H9 (cell line): ENCODE measurements around the gene ZNF133. TPM values are rescaled to one million over a fixed set of nuclear protein-coding genes. Genes with fewer than 3 reads are reported as not detected.

Experiments used
- DNase-seq: peaks from one replicate; pipeline ENCODE4 v3.0.0-alpha.2; 2017
- H2AFZ ChIP-seq: one replicate; pipeline ENCODE4 v1.6.1; 2013; ENCODE audit warnings: mild to moderate bottlenecking, low read length, control low read depth, moderate library complexity
- H2AK5ac ChIP-seq: 2 replicates; pipeline ENCODE4 v1.6.1; 2013; ENCODE audit warnings: low read length, control low read depth, mixed read lengths; ENCODE audit not compliant: insufficient read length
- H2BK120ac ChIP-seq: one replicate; pipeline ENCODE4 v1.6.1; 2013; ENCODE audit warnings: low read depth, mild to moderate bottlenecking, low read length, control low read depth, inconsistent platforms; ENCODE audit not compliant: poor library complexity, severe bottlenecking
- H2BK12ac ChIP-seq: 2 replicates; pipeline ENCODE4 v1.6.1; 2013; ENCODE audit warnings: low read length, control low read depth, mixed read lengths, low read depth; ENCODE audit not compliant: insufficient read length
- H2BK15ac ChIP-seq: 2 replicates; pipeline ENCODE4 v1.6.1; 2013; ENCODE audit warnings: low read depth, low read length, control low read depth
- H2BK20ac ChIP-seq: one replicate; pipeline ENCODE4 v1.6.1; 2013; ENCODE audit warnings: low read depth, mild to moderate bottlenecking, low read length, control low read depth, inconsistent platforms; ENCODE audit not compliant: poor library complexity, severe bottlenecking
- H2BK5ac ChIP-seq: 2 replicates; pipeline ENCODE4 v1.6.1; 2013; ENCODE audit warnings: low read length, control low read depth, mixed read lengths; ENCODE audit not compliant: insufficient read length
- H3K14ac ChIP-seq: 2 replicates; pipeline ENCODE4 v1.6.1; 2013; ENCODE audit warnings: low read length, control low read depth; ENCODE audit not compliant: insufficient read depth
- H3K18ac ChIP-seq: 2 replicates; pipeline ENCODE4 v1.6.1; 2013; ENCODE audit warnings: low read depth, mild to moderate bottlenecking, mixed read lengths, low read length, control low read depth; ENCODE audit not compliant: insufficient read length
- H3K23ac ChIP-seq: 2 replicates; pipeline ENCODE4 v1.6.1; 2013; ENCODE audit warnings: low read length, control low read depth, mixed read lengths, low read depth; ENCODE audit not compliant: insufficient read length
- H3K23me2 ChIP-seq: 2 replicates; pipeline ENCODE4 v1.6.1; 2013; ENCODE audit warnings: low read depth, mild to moderate bottlenecking, mixed read lengths, low read length, control low read depth; ENCODE audit not compliant: insufficient read length, poor library complexity, severe bottlenecking
- H3K27ac ChIP-seq: 2 replicates; pipeline ENCODE4 v1.5.1; 2013; ENCODE audit warnings: low read length, control low read depth, mixed read lengths, low read depth; ENCODE audit not compliant: insufficient read length
- H3K27me3 ChIP-seq: 2 replicates; pipeline ENCODE4 v1.6.1; 2013; ENCODE audit warnings: low read length, control low read depth, inconsistent platforms; ENCODE audit not compliant: insufficient read depth
- H3K4ac ChIP-seq: 2 replicates; pipeline ENCODE4 v1.6.1; 2013; ENCODE audit warnings: low read depth, mild to moderate bottlenecking, control low read depth, inconsistent platforms, low read length, moderate library complexity
- H3K4me1 ChIP-seq: 2 replicates; pipeline ENCODE4 v1.6.1; 2013; ENCODE audit warnings: low read length, control low read depth, inconsistent platforms; ENCODE audit not compliant: insufficient read depth
- H3K4me2 ChIP-seq: 2 replicates; pipeline ENCODE4 v1.6.1; 2013; ENCODE audit warnings: low read length, control low read depth, mixed read lengths; ENCODE audit not compliant: insufficient read length, insufficient read depth
- H3K56ac ChIP-seq: 2 replicates; pipeline ENCODE4 v1.6.1; 2013; ENCODE audit warnings: low read depth, mild to moderate bottlenecking, mixed read lengths, low read length, control low read depth; ENCODE audit not compliant: insufficient read length
- H3K79me1 ChIP-seq: 2 replicates; pipeline ENCODE4 v1.6.1; 2013; ENCODE audit warnings: low read depth, mild to moderate bottlenecking, moderate library complexity, low read length, control low read depth, inconsistent platforms; ENCODE audit not compliant: insufficient read depth, poor library complexity, severe bottlenecking
- H3K79me2 ChIP-seq: 2 replicates; pipeline ENCODE4 v1.6.1; 2013; ENCODE audit warnings: low read length, control low read depth, inconsistent platforms; ENCODE audit not compliant: insufficient read depth
- H3K9ac ChIP-seq: 2 replicates; pipeline ENCODE4 v1.6.1; 2013; ENCODE audit warnings: low read length, control low read depth, mixed read lengths; ENCODE audit not compliant: insufficient read length; ENCODE audit errors: extremely low read depth
- H3K9me3 ChIP-seq: one replicate; pipeline ENCODE4 v1.6.1; 2013; ENCODE audit warnings: low read depth, low read length, inconsistent platforms; ENCODE audit not compliant: control insufficient read depth
- H3T11ph ChIP-seq: one replicate; pipeline ENCODE4 v1.6.1; 2013; ENCODE audit warnings: mild to moderate bottlenecking, low read length, control low read depth, inconsistent platforms
- H4K20me1 ChIP-seq: one replicate; pipeline ENCODE4 v1.6.1; 2013; ENCODE audit not compliant: control insufficient read depth, insufficient read length, insufficient read depth
- H4K5ac ChIP-seq: 2 replicates; pipeline ENCODE4 v1.6.1; 2013; ENCODE audit warnings: low read depth, mild to moderate bottlenecking, mixed read lengths, low read length, control low read depth; ENCODE audit not compliant: insufficient read length
- H4K8ac ChIP-seq: replicated peaks from 2 replicates; pipeline ENCODE4 v1.6.1; 2013; ENCODE audit warnings: low read length, control low read depth, mixed read lengths, low read depth; ENCODE audit not compliant: insufficient read length
- H4K91ac ChIP-seq: 2 replicates; pipeline ENCODE4 v1.6.1; 2013; ENCODE audit warnings: low read depth, mild to moderate bottlenecking, moderate library complexity, mixed read lengths, low read length, control low read depth; ENCODE audit not compliant: insufficient read length
- H3K27ac Mint-ChIP-seq, 3 experiments: 2 replicates in 2 of 3; 3 replicates in 1 of 3; pipeline ENCODE4 v1.8.0; 2020 to 2021; ENCODE audit warnings: mixed read lengths in 3 of 3, mild to moderate bottlenecking in 1 of 3, moderate library complexity in 1 of 3
- H3K27me3 Mint-ChIP-seq: 2 replicates; pipeline ENCODE4 v1.8.0; 2021; ENCODE audit warnings: low read depth, mild to moderate bottlenecking, moderate library complexity, mixed read lengths
- H3K36me3 Mint-ChIP-seq, 3 experiments: 2 replicates in 2 of 3; 3 replicates in 1 of 3; pipeline ENCODE4 v1.8.0; 2020 to 2021; ENCODE audit warnings: low read depth in 3 of 3, mixed read lengths in 3 of 3; ENCODE audit not compliant: insufficient read depth in 1 of 3
- H3K4me1 Mint-ChIP-seq, 2 experiments: 2 replicates each; pipeline ENCODE4 v1.8.0; 2020; ENCODE audit warnings: mixed read lengths in 2 of 2
- H3K4me3 Mint-ChIP-seq, 2 experiments: 2 replicates in 1 of 2; 3 replicates in 1 of 2; pipeline ENCODE4 v1.8.0; 2020 to 2021; ENCODE audit warnings: mild to moderate bottlenecking in 2 of 2, mixed read lengths in 2 of 2, moderate library complexity in 1 of 2
- H3K9me3 Mint-ChIP-seq, 2 experiments: 2 replicates in 1 of 2; 3 replicates in 1 of 2; pipeline ENCODE4 v1.8.0; 2020; ENCODE audit warnings: mild to moderate bottlenecking in 2 of 2, mixed read lengths in 2 of 2, moderate library complexity in 1 of 2
- CTCF ChIP-seq: fragments of 200-600 bp; sonication (generic); conservative IDR thresholded peaks from 3 replicates; pipeline ENCODE4 v1.8.0; 2021; ENCODE audit warnings: antibody characterized with exemption, mild to moderate bottlenecking
- WGBS: extraction: QIAGEN DNeasy Blood & Tissue Kit; methylation state at CpG from one replicate; pipeline ENCODE4 v1.1.7; 2013; ENCODE audit warnings: missing lambda C conversion rate, low lambda C conversion rate, mixed read lengths; ENCODE audit not compliant: insufficient read length; ENCODE audit errors: extremely low coverage; 5-methylcytosine and 5-hydroxymethylcytosine counted together
- total RNA-seq: library from RNA; stranded (reverse); gene quantifications from 2 replicates; pipeline ENCODE4 v1.2.1, GENCODE V29; 2021

The ZNF133 gene
- total RNA-seq, 1 experiment from 2014 or later: 11.0 TPM

GRCh38 chr20:18287546-18287914, 797 bp upstream of the ZNF133 start:
- Histone ChIP-seq H3K27me3 (no peaks in the 10 kb centered on the region), H3K4me2 (peak overlapping the region; percentile 63), H2AFZ (no peak overlapping the region), H3K79me2 (no peaks in the 10 kb centered on the region; the same call in 1 of the 2 replicates), H4K5ac (no peak overlapping the region), H3K14ac (peak overlapping the region; percentile 9; the same call in 1 of the 2 replicates), H3T11ph (no peak overlapping the region), H4K91ac (no peak overlapping the region), H4K20me1 (no peaks in the 10 kb centered on the region), H2BK20ac (no peak overlapping the region), H2AK5ac (no peak overlapping the region), H2BK120ac (no peak overlapping the region), H3K18ac (peak overlapping the region; percentile 45), H3K4me1 (no peaks in the 10 kb centered on the region), H3K23me2 (peaks cover 4% of the 10 kb centered on the region), H3K79me1 (no peaks in the 10 kb centered on the region), H2BK12ac (no peak overlapping the region), H4K8ac (no peak overlapping the region), H3K27ac (peak overlapping the region; percentile 49), H3K9ac (peak overlapping the region; percentile 37), H2BK5ac (no peak overlapping the region), H3K4ac (no peak overlapping the region), H2BK15ac (no peak overlapping the region), H3K56ac (no peak overlapping the region), H3K23ac (no peak overlapping the region), H3K9me3 (no peaks in the 10 kb centered on the region)
- whole genome bisulfite sequencing: no CpG with 5 or more reads among the region's 11 CpGs
- H3K9me3 Mint-ChIP-seq: peaks cover 16 to 23% of the 10 kb centered on the region in 2 experiments
- H3K27me3 Mint-ChIP-seq: peaks cover 21% of the 10 kb centered on the region
- no peak for TF ChIP-seq CTCF
- no peak for DNase-seq
- peak overlapping the region; percentile 96 to 100 (median 98) for H3K27ac Mint-ChIP-seq
- peaks cover 12 to 34% (median 15%) of the 10 kb centered on the region in 3 experiments for H3K36me3 Mint-ChIP-seq
- H3K4me1 Mint-ChIP-seq: peaks cover 15 to 16% of the 10 kb centered on the region in 2 experiments
- peak overlapping the region; percentile 95 to 98 for H3K4me3 Mint-ChIP-seq
